Raji (cell line): Measurements from ENCODE around the gene TEC.

Source experiments
- POLR2A ChIP-seq: IDR thresholded peaks from 2 replicates; pipeline ENCODE4 v1.6.1; 2011; ENCODE audit warnings: low read depth, low read length, control low read depth; ENCODE audit not compliant: insufficient read depth

TEC gene

GRCh38 chr4:48268956-48269860 is at the start of gene TEC:
Gene TEC, minus strand, starts transcription at chr4:48269838. Its CDS starts 41,224 bp downstream, at chr4:48228614.
- peak; percentile 80 for TF ChIP-seq POLR2A

GRCh38 chr4:48315728-48316630 is 46.3 kb upstream of the TEC start:
- TF ChIP-seq POLR2A, result no peak

- TF ChIP-seq POLR2A, result no peak
These were observed 42.3 kb upstream of the TEC start for GRCh38 chr4:48311896-48312295.

GRCh38 chr4:48308901-48309300 is 39.3 kb upstream of the TEC start:
- TF ChIP-seq POLR2A, result no peak

GRCh38 chr4:48307528-48307927 is 37.9 kb upstream of the TEC start:
- no peak for TF ChIP-seq POLR2A

GRCh38 chr4:48305508-48305907 is 35.9 kb upstream of the TEC start:
- no peak for TF ChIP-seq POLR2A

GRCh38 chr4:48300004-48300403 is 30.4 kb upstream of the TEC start:
- no peak for TF ChIP-seq POLR2A

- no peak for TF ChIP-seq POLR2A
These were observed 29.9 kb upstream of the TEC start for GRCh38 chr4:48299560-48299959.

GRCh38 chr4:48297256-48297846 is 27.7 kb upstream of the TEC start:
- TF ChIP-seq POLR2A, result no peak

- no peak for TF ChIP-seq POLR2A
These were observed 26.7 kb upstream of the TEC start for GRCh38 chr4:48296365-48296764.

- no peak for TF ChIP-seq POLR2A
These were observed 25.5 kb upstream of the TEC start for GRCh38 chr4:48295116-48295515.

GRCh38 chr4:48290146-48290772 is 20.6 kb upstream of the TEC start:
- TF ChIP-seq POLR2A, result no peak

- no peak for TF ChIP-seq POLR2A
These were observed 6.0 kb upstream of the TEC start for GRCh38 chr4:48275686-48276085.

- no peak for TF ChIP-seq POLR2A
These were observed 5.6 kb upstream of the TEC start for GRCh38 chr4:48275247-48275646.

GRCh38 chr4:48271626-48272025 is 2.0 kb upstream of the TEC start:
- no peak for TF ChIP-seq POLR2A
